ENCODE data around the gene BBOF1. TPM values are rescaled to one million over a fixed set of nuclear protein-coding genes. Genes with fewer than 3 reads are reported as not detected.
A peak's percentile ranks its signal among the peaks of the same experiment; 100 is the strongest.

Gene BBOF1, protein sequence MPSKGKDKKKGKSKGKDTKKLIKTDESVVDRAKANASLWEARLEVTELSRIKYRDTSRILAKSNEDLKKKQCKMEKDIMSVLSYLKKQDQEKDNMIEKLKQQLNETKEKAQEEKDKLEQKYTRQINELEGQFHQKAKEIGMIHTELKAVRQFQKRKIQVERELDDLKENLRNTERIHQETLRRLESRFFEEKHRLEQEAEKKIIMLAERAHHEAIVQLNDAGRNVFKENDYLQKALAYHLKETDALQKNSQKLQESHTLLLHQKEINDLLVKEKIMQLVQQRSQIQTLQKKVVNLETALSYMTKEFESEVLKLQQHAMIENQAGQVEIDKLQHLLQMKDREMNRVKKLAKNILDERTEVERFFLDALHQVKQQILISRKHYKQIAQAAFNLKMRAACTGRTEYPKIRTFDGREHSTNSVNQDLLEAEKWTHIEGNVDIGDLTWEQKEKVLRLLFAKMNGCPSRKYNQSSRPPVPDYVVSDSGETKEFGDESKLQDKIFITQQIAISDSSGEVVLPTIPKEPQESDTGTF
- total RNA-seq (ENCODE audit: unreplicated experiment) = 0.91 TPM
- long read RNA-seq, partial matches to known transcripts = 0 of 1 reads
- long read RNA-seq, other reads (novel, unspliced or antisense) = 1 of 1 reads

DNA sequence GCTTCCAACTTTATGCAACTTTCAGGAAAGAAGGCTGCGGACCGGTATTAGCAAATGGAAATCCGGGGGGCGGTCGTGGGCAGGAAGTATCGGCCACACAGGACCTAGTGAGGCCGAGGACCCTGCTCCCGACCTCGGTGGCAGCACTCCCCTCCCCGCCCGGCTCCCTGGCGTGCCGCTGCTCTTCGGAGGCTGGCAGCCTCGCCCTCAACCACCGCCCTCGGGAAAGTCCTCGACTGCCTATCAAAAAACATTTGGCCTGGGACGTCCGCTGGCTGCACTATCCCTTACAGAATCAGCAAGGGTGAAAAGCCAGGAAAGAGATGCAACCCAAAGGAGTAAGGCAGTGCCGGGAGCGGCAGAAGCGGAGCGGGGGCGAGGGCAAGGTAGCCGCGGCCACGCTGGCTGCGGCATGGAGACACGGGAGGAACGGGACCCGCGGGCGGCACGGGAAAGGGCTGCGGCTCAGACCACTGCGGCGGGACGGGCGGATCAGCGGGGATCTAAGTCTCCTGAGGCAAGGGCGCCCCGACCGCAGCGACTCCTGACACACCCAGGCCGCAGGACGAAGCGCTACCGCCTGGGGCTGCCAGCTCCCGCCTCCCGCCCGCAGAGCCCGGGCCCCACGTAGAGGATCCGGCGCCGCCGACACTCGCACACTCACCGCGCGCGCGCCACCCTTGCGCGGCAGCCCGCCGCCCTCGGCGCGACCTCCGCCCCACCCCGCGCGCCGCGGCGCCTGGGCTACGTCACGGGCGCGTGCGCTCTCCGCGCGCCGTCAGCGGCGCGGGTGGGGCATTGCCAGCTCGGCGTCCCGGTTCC lies at the start of gene BBOF1, which contains the start of gene ENTPD5:
BBOF1 (plus strand) TSS at position 764 of the 822 bp plus-strand sequence. CDS start 130 bp downstream, outside the sequence.
ENTPD5 (minus strand) TSS at position 703 of the 822 bp plus-strand sequence. CDS start 31,186 bp downstream, outside the sequence.
- peak; percentile 85 for DNase-seq
- Mint-ChIP-seq H3K4me3 (ENCODE audit: unreplicated experiment) (peak within 1 kb of the TSS; percentile 98), H3K27me3 (ENCODE audit: unreplicated experiment) (peaks cover 3% of the 10 kb centered on the region), H3K27ac (ENCODE audit: unreplicated experiment) (no peak within 1 kb of the TSS), H3K36me3 (ENCODE audit: unreplicated experiment) (no peaks in the 10 kb centered on the region), H3K9me3 (ENCODE audit: unreplicated experiment) (peaks cover 2% of the 10 kb centered on the region), H3K4me1 (ENCODE audit: low read depth, unreplicated experiment) (no peaks in the 10 kb centered on the region)
- TF ChIP-seq, protein P1, sequence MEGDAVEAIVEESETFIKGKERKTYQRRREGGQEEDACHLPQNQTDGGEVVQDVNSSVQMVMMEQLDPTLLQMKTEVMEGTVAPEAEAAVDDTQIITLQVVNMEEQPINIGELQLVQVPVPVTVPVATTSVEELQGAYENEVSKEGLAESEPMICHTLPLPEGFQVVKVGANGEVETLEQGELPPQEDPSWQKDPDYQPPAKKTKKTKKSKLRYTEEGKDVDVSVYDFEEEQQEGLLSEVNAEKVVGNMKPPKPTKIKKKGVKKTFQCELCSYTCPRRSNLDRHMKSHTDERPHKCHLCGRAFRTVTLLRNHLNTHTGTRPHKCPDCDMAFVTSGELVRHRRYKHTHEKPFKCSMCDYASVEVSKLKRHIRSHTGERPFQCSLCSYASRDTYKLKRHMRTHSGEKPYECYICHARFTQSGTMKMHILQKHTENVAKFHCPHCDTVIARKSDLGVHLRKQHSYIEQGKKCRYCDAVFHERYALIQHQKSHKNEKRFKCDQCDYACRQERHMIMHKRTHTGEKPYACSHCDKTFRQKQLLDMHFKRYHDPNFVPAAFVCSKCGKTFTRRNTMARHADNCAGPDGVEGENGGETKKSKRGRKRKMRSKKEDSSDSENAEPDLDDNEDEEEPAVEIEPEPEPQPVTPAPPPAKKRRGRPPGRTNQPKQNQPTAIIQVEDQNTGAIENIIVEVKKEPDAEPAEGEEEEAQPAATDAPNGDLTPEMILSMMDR (IDR thresholded peaks at IDR 0.05; ENCODE audit: partially characterized antibody, unreplicated experiment) = no peak

DNA sequence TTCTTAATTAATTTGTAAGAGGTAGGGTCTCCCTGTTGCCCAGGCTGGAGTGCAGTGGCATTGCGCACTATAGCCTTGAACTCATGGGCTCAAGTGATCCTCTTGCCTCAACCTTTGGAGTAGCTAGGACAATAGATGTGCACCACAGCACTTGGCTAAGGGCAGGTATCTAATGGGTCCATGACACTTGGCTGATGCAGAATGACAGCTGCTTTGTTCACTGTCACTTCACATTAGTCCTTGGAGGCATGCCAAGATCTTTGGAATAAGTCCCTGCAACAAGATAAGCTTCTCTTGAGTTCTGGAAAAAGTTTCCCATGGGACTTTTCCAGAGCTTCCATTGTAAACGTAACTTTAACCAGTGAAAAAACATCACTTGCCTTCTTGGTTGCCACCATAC lies 45.7 kb upstream of the BBOF1 start:
- Mint-ChIP-seq H3K27me3 (ENCODE audit: unreplicated experiment) (peaks cover 2% of the 10 kb centered on the region), H3K27ac (ENCODE audit: unreplicated experiment) (no peak overlapping the region), H3K9me3 (ENCODE audit: unreplicated experiment) (no peaks in the 10 kb centered on the region), H3K36me3 (ENCODE audit: unreplicated experiment) (no peaks in the 10 kb centered on the region), H3K4me1 (ENCODE audit: low read depth, unreplicated experiment) (peaks cover 3% of the 10 kb centered on the region), H3K4me3 (ENCODE audit: unreplicated experiment) (no peak overlapping the region)
- TF ChIP-seq, protein P1 (IDR thresholded peaks at IDR 0.05; ENCODE audit: partially characterized antibody, unreplicated experiment) = no peak
- DNase-seq = no peak

DNA sequence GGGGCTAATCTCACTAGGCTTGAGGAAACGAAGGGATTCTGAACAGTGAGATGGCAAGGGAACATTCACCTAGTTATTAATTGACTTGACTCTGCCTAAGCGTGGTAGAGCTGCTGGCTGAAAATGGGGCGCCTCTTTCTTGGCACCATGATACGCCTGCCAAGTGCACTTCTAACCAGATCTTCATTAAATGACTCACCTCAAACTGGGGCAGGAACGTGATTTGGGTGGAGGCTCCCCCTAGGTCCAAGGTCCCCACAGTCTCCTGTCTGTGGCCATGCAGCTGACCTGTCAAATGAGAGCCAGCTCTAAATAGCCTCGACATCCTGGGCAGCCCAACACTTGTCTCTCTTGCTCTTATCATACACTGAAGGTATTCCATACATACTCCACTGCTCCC lies 43.0 kb upstream of the BBOF1 start:
- no peaks in the 10 kb centered on the region for H3K36me3 Mint-ChIP-seq (ENCODE audit: unreplicated experiment)
- no peak overlapping the region for H3K4me3 Mint-ChIP-seq (ENCODE audit: unreplicated experiment)
- TF ChIP-seq, protein P1 (IDR thresholded peaks at IDR 0.05; ENCODE audit: partially characterized antibody, unreplicated experiment) = no peak
- DNase-seq = no peak
- no peak overlapping the region for H3K27ac Mint-ChIP-seq (ENCODE audit: unreplicated experiment)
- H3K27me3 Mint-ChIP-seq (ENCODE audit: unreplicated experiment) = no peaks in the 10 kb centered on the region
- H3K9me3 Mint-ChIP-seq (ENCODE audit: unreplicated experiment) = no peaks in the 10 kb centered on the region
- no peaks in the 10 kb centered on the region for H3K4me1 Mint-ChIP-seq (ENCODE audit: low read depth, unreplicated experiment)

DNA sequence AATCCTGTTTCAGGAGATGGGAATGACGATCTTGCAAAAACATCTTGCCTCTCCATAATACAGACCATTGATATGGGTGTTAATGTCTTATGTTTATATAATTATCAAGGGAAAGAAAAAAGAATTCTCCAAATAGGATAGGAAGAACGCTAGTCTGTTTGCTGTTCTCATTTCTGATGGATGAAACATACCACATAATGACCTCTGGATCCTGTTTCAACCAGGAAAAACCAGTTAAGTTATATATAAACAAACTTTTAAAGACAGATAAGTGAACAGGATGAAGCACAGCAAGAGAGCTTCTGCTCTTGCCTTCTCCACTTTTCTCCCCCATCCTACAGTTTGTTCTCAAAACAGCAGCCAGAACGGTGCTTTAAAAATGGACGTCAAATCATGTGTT lies 41.3 kb upstream of the BBOF1 start:
- DNase-seq = no peak
- Mint-ChIP-seq H3K9me3 (ENCODE audit: unreplicated experiment) (no peaks in the 10 kb centered on the region), H3K36me3 (ENCODE audit: unreplicated experiment) (no peaks in the 10 kb centered on the region), H3K27ac (ENCODE audit: unreplicated experiment) (no peak overlapping the region), H3K4me1 (ENCODE audit: low read depth, unreplicated experiment) (no peaks in the 10 kb centered on the region), H3K4me3 (ENCODE audit: unreplicated experiment) (no peak overlapping the region), H3K27me3 (ENCODE audit: unreplicated experiment) (no peaks in the 10 kb centered on the region)
- TF ChIP-seq, protein P1 (IDR thresholded peaks at IDR 0.05; ENCODE audit: partially characterized antibody, unreplicated experiment) = no peak
